Measurements from ENCODE around the gene CTR9. TPM values are rescaled to one million over a fixed set of nuclear protein-coding genes. Genes with fewer than 3 reads are reported as not detected.

The CTR9 gene
- total and polyA plus RNA-seq, 2 of the 13 experiments (the other 11 are each of a cell fraction or from before 2014, with no cell fraction given), result 6.6 to 22.1 TPM

- TF ChIP-seq, protein P1, sequence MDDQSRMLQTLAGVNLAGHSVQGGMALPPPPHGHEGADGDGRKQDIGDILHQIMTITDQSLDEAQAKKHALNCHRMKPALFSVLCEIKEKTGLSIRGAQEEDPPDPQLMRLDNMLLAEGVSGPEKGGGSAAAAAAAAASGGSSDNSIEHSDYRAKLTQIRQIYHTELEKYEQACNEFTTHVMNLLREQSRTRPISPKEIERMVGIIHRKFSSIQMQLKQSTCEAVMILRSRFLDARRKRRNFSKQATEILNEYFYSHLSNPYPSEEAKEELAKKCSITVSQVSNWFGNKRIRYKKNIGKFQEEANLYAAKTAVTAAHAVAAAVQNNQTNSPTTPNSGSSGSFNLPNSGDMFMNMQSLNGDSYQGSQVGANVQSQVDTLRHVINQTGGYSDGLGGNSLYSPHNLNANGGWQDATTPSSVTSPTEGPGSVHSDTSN (CRISPR knock-in tag; IDR thresholded peaks at IDR 0.05; ENCODE audit: borderline replicate concordance), result peak; percentile 85; the same call in 1 of the 2 replicates
- no peak for TF ChIP-seq GZF1 (CRISPR knock-in tag; IDR thresholded peaks at IDR 0.05)
- TF ChIP-seq KLF11 (CRISPR knock-in tag; IDR thresholded peaks at IDR 0.05), result no peak; the same call in 1 of the 2 replicates
- TF ChIP-seq NFKBIZ (CRISPR knock-in tag; IDR thresholded peaks at IDR 0.05), result 0 out of 2 replicates have a peak, but pooled peaks have one; percentile 77
- TF ChIP-seq RXRB (CRISPR knock-in tag; IDR thresholded peaks at IDR 0.05; ENCODE audit: borderline replicate concordance), result no peak
- 0 out of 2 replicates have a peak, but pooled peaks have one; percentile 55 for TF ChIP-seq IRX3 (CRISPR knock-in tag; IDR thresholded peaks at IDR 0.05; ENCODE audit: borderline replicate concordance, low read depth)
- peak; percentile 92 for TF ChIP-seq ZNF552 (CRISPR knock-in tag; IDR thresholded peaks at IDR 0.05; ENCODE audit: borderline replicate concordance)
- TF ChIP-seq NFIC (IDR thresholded peaks at IDR 0.05; ENCODE audit: low read length), result peak; percentile 45; the same call in 1 of the 2 replicates
- TF ChIP-seq ZBTB39 (CRISPR knock-in tag; IDR thresholded peaks at IDR 0.05), result no peak
- TF ChIP-seq ERF (CRISPR knock-in tag; IDR thresholded peaks at IDR 0.05), result peak; percentile 92
- TF ChIP-seq NBN (conservative IDR thresholded peaks at IDR 0.05), result no peak
- TF ChIP-seq ZSCAN9 (CRISPR knock-in tag; IDR thresholded peaks at IDR 0.05; ENCODE audit: borderline replicate concordance), result no peak; the same call in 1 of the 2 replicates
- peak; percentile 63; the same call in 1 of the 2 replicates for TF ChIP-seq ZSCAN31 (CRISPR knock-in tag; IDR thresholded peaks at IDR 0.05; ENCODE audit: low read depth)
- peak; percentile 64 for TF ChIP-seq ZNF747 (CRISPR knock-in tag; IDR thresholded peaks at IDR 0.05; ENCODE audit: borderline replicate concordance)
- TF ChIP-seq CTCF (CRISPR knock-in tag; IDR thresholded peaks at IDR 0.05), result peak; percentile 84
- TF ChIP-seq ARNT2 (CRISPR knock-in tag; IDR thresholded peaks at IDR 0.05; ENCODE audit: low read depth), result peak; percentile 82
- no peak for TF ChIP-seq SOX13 (IDR thresholded peaks at IDR 0.05)
- peak in 1 of 2 experiments; percentile 47; a peak in 1 of 4 replicates for TF ChIP-seq SOX13 (CRISPR knock-in tag; conservative IDR thresholded peaks at IDR 0.05 in 1 of 2, IDR thresholded peaks at IDR 0.05 in 1 of 2)
- TF ChIP-seq POGK (CRISPR knock-in tag; conservative IDR thresholded peaks at IDR 0.05), result peak; percentile 40; the same call in 1 of the 2 replicates
- TF ChIP-seq ZNF430 (CRISPR knock-in tag; IDR thresholded peaks at IDR 0.05), result peak; percentile 72
- TF ChIP-seq ZNF570 (CRISPR knock-in tag; IDR thresholded peaks at IDR 0.05; ENCODE audit: borderline replicate concordance), result no peak
- TF ChIP-seq KLF15 (CRISPR knock-in tag; IDR thresholded peaks at IDR 0.05; ENCODE audit: borderline replicate concordance), result no peak
- TF ChIP-seq ZNF780A (CRISPR knock-in tag; IDR thresholded peaks at IDR 0.05), result peak; percentile 81; the same call in 1 of the 2 replicates
Observed at GRCh38 chr11:10750838-10751580, at the start of gene CTR9 (continued).

All from HepG2 (cell line).